ENCODE data around the gene CFAP43.

Gene CFAP43, protein sequence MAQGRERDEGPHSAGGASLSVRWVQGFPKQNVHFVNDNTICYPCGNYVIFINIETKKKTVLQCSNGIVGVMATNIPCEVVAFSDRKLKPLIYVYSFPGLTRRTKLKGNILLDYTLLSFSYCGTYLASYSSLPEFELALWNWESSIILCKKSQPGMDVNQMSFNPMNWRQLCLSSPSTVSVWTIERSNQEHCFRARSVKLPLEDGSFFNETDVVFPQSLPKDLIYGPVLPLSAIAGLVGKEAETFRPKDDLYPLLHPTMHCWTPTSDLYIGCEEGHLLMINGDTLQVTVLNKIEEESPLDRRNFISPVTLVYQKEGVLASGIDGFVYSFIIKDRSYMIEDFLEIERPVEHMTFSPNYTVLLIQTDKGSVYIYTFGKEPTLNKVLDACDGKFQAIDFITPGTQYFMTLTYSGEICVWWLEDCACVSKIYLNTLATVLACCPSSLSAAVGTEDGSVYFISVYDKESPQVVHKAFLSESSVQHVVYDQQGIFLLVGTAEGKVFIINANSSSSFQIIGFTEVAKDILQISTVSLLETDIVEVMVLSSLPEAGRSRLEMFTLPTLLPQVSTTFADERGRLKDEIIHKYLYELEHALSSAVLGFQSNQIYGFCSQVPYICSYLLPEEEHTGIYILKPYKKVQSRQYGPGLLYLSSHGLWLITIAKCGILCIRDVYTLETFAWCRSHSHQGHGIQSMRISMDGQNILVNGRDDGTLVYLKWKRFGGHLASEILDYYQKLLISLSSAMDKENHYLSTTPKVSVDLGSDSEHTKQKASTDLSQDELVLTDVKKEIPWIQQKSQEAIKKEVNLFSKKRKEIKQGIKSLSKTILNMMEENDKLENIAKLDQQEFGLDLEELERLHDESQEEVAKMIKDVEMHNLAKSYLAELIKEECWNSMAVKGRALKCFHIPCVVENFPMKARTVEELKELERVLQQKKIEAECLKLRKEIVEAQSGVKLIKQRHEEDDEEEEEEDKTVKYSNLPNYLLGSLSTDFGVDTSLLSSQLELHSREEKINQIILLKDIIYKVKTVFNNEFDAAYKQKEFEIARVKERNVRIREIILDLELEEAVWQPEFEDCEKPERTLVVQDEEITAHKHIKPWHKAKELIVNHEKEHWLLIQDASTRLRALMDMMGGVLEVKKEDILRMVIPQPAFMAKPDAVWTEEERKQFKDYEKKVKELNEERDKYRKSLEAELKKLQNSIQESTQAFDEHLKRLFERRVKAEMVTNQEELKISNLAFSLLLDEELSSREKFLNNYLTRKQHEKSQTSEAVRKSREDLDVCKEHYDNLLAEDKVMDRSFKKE (N-terminal part only)

DNA sequence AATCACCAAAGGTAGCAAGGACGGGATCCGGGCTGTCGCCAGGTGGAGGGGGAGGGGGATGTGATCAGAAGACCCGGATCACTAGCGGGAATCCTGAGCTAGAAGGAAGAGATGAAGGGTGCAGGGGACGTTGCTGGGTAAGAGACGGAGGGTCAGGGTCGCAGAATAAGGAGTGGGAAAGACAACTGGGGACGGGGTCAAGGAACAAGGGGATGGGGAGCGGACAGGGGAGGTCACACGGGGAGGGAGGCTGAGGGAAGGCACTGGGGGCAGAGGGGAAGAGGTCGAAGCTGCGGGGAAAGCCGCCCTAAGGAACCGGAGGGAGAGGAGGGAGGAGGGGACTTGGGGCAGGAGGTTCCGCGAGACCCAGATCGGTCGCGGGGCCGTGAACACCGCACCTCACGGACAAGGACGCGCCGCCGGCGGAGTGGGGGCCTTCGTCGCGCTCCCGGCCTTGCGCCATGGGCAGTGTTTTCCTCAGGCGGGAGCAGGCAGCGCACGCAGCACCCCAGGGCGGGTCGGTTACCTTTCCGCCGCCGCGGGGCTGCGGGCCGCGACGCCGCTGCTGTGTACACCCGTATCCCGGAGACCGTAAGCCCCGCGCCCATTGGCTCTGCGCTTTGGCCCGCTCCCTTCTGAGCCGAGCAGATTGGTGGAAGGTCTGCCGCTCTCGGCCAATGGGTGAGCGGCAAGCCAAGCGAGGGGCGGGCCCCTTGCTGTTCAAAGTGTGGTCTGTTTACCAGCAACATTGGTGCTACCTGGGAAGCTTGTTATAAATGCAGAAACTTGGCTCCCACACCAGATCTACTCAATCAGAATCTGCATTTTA is at the start of gene CFAP43:
Gene CFAP43 (minus strand): TSS at position 581 of the 829 bp plus-strand sequence. CDS start 118 bp downstream, at position 463.
- peak; percentile 99 for DNase-seq (ENCODE audit: low read depth, low spot score)

DNA sequence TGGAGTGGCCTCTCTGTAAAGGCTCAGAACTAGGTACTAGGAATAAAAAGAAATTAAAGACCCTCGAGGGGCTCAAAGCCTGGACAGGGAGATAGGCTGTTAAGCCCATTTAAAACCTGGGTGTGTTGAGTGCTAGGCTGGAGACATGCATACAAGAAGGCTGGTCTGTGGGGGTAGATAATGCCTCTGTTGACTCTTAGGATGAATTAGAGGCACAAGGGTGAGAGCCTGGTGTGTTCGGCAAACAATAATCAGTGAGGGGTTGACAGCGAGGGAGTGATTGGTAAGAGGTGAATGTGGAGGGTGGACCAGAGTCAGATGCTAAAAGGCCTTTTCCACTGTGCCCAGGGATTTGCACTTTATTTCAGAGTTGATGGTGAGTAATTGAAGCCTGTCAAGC is 49.5 kb upstream of the CFAP43 start:
- no peak for DNase-seq (ENCODE audit: low read depth, low spot score)

DNA sequence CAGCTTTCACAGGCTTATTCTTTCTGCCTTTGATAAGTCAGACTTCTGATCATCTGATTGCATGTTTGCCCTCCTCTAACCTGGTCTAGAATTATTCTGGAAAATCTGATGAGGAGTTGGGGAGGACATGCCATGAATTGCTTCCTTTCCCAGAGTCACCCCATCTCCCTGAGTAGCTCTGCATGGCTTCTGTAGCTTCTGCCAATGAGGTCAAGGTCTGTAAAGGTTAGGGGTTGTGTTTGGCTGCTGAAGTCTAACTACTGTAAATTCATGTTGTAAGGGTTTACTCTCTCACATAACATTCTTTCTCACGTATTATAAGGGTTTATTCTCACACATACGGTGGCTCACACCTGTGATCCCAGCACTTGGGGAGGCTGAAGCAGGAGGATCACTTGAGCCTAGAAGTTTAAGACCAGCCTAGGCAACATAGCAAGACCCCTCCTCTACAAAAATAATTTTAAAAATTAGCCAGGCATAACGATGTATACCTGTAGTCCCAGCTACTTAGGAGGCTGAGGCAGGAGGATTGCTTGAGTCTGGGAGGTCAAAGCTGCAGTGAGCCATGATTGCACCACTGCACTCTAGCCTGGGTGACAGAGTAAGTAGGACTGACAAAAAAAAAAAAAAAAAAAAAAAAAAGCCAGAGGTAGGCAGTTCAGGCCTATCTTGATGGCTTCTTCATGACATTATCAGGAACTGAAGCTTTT is 47.5 kb upstream of the CFAP43 start:
- no peak for DNase-seq (ENCODE audit: low read depth, low spot score)

DNA sequence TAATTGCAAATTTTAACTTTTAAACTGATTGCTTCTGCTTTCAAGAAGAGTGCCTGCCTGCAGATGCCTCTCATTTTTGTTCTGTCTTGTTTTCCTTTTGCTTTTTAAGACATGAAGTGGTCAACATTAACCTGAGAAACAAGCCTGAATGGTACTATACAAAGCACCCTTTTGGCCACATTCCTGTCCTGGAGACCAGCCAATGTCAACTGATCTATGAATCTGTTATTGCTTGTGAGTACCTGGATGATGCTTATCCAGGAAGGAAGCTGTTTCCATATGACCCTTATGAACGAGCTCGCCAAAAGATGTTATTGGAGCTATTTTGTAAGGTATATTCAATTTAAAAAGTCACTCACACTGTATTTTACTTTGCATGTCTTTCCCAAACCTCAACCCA is 45.6 kb upstream of the CFAP43 start:
- DNase-seq (ENCODE audit: low read depth, low spot score): no peak

DNA sequence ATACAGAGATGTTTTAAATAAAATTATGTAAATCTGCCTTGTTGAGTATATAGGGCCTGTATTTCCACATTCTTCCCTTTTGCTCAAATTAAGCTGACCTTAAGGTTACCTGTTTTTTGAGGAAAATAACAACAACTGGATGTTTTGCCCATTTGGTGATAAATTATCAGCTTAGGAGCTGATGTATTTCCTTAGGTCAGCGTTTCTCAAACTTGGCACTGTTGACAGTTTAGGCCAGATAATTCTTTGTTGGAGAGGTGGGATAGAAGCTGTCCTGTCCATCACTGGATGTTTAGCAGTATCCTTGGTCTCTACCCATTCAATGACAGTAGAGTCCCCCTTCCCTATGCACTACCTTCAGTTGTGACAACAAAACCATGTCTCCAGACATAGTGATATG is 44.0 kb upstream of the CFAP43 start:
- no peak for DNase-seq (ENCODE audit: low read depth, low spot score)

DNA sequence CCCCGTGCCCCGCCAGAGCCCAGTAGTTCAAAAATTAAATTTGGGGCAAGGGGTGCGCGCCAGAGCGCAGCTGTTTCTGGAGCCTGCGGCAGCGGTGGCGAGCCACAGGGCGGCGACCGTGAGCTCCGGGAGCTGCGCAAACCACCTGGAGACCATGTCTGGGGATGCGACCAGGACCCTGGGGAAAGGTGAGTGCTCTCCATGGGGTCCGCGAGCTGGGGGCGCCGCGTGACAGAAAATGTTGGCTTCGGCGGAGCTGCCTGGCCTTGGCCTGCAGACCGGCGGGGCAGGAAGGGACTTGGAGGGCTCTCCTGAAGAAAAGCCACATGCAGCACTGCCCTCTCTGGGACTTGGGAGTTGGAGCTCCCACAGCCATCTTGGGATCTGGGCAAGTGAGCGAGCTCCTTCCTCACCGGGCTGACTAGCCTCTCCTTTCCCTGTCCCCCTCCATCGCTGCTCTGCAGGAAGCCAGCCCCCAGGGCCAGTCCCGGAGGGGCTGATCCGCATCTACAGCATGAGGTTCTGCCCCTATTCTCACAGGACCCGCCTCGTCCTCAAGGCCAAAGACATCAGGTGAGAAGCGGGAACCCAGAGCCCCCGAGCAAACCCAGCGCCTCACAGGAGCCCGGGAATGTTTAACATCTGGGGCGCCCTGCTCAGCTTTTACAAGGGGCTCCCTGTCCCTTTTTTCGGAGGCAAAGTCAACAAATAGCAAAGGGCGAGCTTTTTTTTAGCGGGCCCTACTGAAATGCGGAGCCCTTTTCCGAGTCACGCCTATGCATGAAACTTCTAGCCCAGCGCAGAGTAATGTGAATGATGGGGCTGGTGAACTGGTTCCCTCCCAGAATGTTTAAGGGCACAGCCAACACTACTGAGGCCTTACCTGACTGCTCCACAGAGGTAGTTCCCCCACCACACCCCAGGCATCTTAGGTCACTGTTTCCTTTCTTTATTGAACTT is 42.9 kb upstream of the CFAP43 start:
- peak; percentile 82 for DNase-seq (ENCODE audit: low read depth, low spot score)

DNA sequence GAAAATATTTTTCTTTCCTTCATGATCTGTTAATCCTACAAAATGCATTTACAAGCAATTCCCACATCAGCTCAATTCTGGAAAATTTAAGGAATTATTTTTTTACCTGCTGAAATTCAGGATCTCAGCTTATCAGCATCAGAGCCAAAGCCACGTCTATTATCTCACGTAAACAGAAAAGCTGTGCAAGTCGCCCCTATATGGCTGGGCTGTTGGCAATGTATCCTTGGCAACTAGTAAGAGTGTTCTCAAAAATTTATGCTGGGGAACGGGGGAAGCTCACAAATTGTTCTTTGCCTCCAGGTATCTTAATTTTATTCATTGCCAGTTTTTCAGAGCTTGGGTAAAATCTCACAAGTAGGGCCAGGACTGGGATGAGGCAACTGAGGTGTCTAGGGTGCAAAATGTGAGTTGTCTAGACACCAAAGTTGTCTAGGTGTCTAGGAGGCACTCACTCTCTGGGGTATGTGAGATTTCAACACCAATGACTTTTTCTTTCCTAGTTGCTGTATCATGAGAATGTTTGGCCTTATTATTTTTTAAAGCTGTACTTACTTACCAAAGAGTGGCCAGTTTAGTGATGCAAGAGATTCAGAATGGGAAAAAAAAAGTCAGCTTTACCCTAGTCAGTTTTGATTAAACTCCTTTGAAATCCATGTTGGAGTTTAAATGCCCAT is 41.9 kb upstream of the CFAP43 start:
- no peak for DNase-seq (ENCODE audit: low read depth, low spot score)

DNA sequence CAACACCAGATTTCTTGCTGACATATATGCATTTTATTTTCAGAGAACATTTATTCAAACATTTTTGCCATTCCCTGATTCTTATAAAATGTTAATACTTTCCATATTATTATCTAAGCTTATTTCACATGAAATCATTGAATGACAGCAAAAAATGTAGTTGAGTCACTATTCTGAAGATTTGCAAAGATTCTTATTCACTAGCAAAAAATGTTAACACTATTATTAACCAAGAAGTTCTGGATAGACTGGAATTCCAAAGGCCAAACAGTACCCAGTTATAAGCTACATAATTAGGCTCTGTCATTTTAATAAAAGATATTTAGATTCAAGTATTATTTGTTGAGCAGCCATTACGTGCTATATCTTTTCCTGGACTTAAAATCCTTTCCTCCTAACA is 41.1 kb upstream of the CFAP43 start:
- DNase-seq (ENCODE audit: low read depth, low spot score): no peak

DNA sequence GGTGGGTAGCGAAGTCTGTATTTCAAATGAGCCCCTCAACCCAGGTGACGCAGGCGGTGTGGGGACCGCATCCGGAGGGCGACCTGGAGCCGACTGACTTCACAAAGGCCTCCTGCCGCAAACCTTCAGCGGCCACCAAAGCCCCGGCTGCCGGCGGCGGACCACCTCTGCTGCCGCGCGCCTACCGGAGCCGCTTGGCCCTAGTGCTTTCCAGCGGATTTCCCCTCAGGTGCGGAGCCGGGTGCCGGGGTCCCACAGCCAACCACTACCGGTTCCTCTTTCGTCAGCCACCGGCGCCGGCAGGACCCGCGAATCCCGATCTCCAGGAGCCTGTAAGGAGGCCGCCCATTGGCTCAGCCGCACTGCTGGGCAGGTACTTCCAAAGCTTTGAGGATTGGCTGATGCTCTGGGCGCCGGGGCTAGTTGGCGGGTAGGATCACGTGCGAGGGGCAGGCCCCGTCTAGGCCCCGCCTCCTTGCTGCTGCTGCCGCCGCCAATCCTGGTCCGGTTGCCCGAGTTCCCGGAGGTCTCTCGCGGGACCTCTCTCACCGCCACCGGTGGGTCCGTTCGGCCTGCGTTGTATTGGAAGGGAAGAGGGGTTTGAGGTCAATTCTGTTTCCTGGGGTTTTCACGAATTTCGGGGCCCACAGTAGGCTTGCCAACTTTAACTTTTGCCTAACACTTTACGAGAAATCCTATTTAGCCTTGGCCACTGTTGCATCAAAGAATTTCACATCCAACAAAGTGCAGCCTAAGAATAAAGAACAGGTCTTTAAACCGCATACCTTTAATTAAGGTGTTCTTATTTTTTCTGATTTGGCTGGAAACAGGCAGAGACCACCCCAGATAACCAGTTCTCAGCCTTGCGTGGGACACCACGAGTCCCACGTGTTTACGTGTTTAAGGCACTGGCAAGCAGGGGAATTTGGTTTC is 36.8 kb upstream of the CFAP43 start, which contains the start of gene GSTO2:
Gene GSTO2 (plus strand): TSS at position 472 of the 933 bp plus-strand sequence. CDS start 5,732 bp downstream, outside the sequence.
- peak; percentile 100 for DNase-seq (ENCODE audit: low read depth, low spot score)

DNA sequence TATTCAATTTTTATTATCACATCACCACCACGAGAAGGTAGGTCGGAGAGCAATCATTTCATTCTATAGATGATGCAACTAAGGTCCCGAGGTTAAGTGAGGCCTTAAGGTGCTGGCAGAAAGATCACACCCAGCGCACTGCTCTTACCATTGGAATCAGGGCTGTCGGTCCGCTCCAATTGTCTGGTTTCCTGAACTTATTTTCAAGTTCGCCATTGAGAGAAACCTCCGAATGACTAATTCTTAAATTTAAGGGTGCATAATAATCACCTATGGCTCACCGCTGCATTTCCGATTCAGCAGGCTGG is 36.2 kb upstream of the CFAP43 start:
- DNase-seq (ENCODE audit: low read depth, low spot score): no peak

DNA sequence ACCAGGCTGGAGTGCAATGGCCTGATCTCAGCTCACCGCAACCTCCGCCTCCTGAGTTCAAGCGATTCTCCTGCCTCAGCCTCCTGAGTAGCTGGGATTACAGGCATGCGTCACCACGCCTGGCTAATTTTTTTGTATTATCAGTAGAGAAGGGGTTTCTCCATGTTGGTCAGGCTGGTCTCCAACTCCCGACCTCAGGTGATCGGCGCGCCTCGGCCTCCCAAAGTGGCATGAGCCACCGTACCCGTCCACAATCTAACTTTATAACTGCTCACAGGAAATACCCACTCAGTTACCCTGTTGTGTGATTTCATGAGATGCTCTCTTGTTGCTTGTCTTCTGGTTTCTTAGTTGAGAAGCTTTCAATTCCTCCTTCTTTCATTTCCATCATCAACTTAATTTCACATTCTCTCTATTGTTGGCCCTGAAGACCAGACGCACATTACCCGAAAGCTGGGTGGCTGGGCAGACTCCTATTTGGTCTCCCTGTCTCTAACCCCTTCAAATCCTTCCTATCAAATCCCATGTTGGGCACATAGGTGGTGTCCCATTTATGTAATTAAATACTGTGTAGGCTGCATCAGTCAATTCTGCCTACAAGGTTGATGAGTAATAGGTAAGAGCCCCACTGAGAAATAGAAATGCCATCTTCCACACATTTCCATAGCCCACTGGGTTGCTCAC is 35.7 kb upstream of the CFAP43 start:
- DNase-seq (ENCODE audit: low read depth, low spot score): no peak

DNA sequence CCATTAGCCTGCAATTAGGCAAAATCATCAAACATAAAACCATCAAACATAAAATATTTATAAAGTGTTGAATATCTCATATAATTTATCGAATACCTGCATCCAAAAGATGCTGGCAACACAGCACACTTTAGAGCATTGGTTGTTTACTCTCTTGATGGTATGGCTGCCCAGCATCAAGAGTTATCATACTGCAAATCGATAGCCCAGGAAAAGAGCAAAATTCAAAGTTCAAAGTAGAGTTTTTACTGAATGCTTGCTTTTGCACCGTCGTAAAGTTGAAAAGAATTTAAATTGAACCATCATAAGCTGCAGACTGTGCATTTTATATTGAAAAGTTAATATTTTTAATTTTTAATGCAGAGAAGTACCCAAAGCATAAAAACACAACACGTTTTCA is 32.6 kb upstream of the CFAP43 start:
- no peak for DNase-seq (ENCODE audit: low read depth, low spot score)

DNA sequence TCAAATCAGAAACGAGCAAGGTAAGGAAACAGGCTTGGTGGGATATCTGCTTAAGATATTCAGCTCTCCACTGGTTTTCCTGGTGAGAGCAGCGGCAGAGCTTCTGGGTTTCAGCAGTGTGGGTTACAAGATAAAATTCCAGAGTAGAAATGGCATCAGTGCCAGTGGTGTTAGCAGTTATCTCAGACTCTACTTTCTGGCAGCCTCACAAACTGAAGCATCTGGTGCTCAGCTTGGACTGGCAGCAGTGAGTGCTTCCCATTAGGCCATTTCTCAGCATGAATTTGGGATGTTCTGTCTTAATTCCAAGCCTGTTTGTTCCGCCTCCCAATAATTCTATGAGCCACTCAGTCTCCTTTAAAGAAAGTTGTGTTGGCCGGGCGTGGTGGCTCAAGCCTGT is 29.9 kb upstream of the CFAP43 start:
- no peak for DNase-seq (ENCODE audit: low read depth, low spot score)

DNA sequence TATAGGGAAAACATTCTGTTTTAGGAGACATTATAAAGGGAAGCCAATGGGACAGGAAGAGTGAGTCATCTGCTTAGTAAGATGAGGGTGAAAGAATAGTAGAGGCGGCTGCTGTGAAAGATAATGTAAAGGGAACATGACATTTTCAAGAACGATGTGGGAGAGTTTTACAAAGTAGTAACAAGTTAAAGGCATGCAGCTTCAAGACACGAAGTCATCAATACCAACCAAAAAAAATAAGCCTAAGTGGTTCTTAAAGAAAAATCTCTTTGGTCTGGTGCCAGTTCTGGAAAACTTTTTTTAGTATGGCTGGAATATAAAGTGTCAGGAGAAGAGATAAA is 28.6 kb upstream of the CFAP43 start:
- DNase-seq (ENCODE audit: low read depth, low spot score): no peak

DNA sequence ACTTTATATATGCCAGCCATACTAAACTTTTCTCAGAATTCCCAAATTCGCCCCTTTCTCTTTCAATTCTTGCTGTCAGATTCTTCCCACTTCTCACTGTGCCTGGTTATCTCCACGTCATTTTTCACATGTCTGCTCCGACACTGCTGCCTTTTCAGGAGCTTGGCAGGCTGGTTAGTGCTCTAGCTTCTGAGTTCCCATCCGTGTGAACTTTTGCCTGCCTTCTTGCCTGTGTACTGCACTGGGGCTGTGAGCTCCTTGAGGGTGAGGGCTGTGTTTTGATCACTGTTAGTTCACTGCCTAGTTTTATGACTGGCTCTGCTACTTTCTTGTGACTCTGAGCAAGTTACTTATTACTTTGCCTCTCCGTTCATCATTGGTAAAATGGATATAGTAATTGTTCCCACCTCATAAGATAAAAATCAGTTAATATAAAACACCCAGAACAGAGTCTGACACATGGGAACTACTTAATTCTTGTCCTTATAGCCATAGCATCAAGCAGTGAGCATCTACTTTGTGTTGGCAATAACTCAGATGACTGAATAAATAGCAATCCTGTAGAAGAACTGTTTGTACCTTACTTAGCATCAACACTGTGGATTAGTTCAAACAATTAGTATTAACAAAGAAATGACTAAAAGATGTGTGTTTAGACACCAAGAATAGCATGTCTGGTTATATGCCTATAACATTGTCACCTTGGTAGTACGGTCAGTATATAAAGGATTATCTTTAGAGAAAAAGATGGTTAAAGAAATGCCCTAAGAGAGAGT is 28.0 kb upstream of the CFAP43 start:
- no peak for DNase-seq (ENCODE audit: low read depth, low spot score)

DNA sequence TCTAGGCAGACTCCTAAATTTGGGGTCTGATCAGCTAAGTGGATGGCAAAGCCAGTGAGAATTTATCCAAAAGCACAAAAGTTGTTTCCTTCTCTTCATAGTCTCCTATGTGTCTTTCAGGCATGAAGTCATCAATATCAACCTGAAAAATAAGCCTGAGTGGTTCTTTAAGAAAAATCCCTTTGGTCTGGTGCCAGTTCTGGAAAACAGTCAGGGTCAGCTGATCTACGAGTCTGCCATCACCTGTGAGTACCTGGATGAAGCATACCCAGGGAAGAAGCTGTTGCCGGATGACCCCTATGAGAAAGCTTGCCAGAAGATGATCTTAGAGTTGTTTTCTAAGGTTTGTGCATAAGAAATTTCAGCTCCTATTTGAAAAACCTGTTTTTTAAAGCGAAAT is 27.3 kb upstream of the CFAP43 start:
- DNase-seq (ENCODE audit: low read depth, low spot score): no peak
